A549 treated with Hydrocortisone at 1 μM for 4 hours (cell line): ENCODE data around the gene CYP2D6. TPM values are rescaled to one million over a fixed set of nuclear protein-coding genes. Genes with fewer than 3 reads are reported as not detected.

ENCODE experiments used
- total RNA-seq: library from RNA; stranded (reverse); fragments of 200-300 nt; extraction: Qiagen RNA extraction; gene quantifications from 5 replicates; pipeline ENCODE4 v1.2.3, GENCODE V29; 2022

CYP2D6 gene
- 0.44 to 0.72 TPM (median 0.54 TPM) in 5 replicates for total RNA-seq

GRCh38 chr22:42130639-42131431 is at the start of gene CYP2D6:
Gene CYP2D6 (minus strand): TSS chr22:42130810. CDS start chr22:42130791, 19 bp downstream.

DNA sequence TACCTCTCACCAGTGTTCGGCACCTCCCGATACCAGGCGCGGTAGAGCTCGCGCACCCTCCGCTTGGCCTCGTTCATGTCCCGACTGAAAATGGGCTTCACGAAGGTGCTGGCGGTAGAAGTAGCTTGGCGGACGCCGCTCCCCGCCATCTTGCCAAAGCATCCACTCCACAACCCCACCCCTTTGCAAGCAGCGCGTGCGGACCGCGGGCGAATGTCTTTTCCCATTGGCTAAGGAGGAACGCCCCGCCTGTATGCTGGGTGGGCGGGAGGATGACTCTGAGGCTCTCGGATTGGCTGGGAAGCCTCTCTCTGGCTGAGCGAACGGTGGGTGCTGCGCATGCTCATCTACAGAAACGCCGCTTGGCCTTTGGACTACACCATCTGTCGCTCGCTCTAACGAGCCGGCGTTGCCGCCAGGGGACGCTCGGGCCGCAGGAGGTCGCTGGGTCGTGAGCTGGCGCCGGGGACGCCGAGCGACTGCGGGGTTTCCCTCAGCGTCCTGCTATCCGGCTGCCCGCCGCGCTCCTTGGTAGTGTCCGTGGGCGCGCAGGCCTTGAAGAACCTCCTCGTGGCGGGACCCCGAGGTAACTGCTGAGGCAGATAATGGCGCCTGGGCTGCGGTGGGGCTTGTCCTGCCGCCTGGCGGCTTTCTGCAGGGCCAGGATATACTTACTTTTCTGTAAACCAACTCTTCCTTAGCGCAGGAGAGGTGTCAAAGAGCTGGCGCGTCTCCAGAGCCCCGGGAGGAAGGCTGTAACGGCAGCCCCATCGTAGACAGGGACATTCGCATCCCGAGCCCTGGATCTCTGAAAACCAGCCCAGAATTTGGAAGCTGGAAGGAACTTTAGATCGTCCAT is 39.8 kb downstream of the CYP2D6 start, which contains the start of gene NDUFA6:
Gene NDUFA6 (minus strand): TSS at position 177 of the 859 bp plus-strand sequence. CDS start 28 bp downstream, at position 149.

GRCh38 chr22:42079319-42080251 is 51.0 kb downstream of the CYP2D6 start, which contains the start of gene SMDT1:
Gene SMDT1 (plus strand): TSS chr22:42079700. CDS start chr22:42079769, 69 bp downstream.

Other genes starting within 250 kb of the CYP2D6 start
- 0.10 to 0.35 TPM (median 0.20 TPM) in 5 replicates for gene SHISA8, start 215.7 kb downstream of the CYP2D6 start, total RNA-seq
- 0.14 to 0.25 TPM (median 0.22 TPM) in 5 replicates for gene TNFRSF13C, start 204.0 kb downstream of the CYP2D6 start, total RNA-seq
- gene CENPM, start 183.7 kb downstream of the CYP2D6 start, total RNA-seq: 22.8 to 40.2 TPM (median 35.1 TPM) in 5 replicates
- 0.89 to 1.2 TPM (median 1.0 TPM) in 5 replicates for gene SEPTIN3, start 161.4 kb downstream of the CYP2D6 start, total RNA-seq
- gene WBP2NL, start 132.0 kb downstream of the CYP2D6 start, total RNA-seq: 0.08 to 0.24 TPM (median 0.10 TPM) in 4 of 5 replicates, not detected in the other
- 6.2 to 7.8 TPM (median 7.5 TPM) in 5 replicates for gene NAGA, start 60.0 kb downstream of the CYP2D6 start, total RNA-seq
- gene PHETA2, start 56.6 kb downstream of the CYP2D6 start, total RNA-seq: not detected in 5 replicates
- 24.3 to 48.9 TPM (median 40.8 TPM) in 5 replicates for gene SMDT1, start 51.1 kb downstream of the CYP2D6 start, total RNA-seq
- gene NDUFA6, start 40.0 kb downstream of the CYP2D6 start, total RNA-seq: 58.5 to 74.2 TPM (median 65.6 TPM) in 5 replicates
- gene TCF20, start 139.8 kb upstream of the CYP2D6 start, total RNA-seq: 10.2 to 18.4 TPM (median 12.4 TPM) in 5 replicates